Duodenal mucosa (tissue), 2 donors: ENCODE data around the gene ACSF2.
"Not testable (repeated sequence)": the region's sequence is repeated elsewhere in the genome, so short reads cannot be mapped to it uniquely, and the experiment has no call there.

Source experiments
- H3K27ac ChIP-seq: one replicate; pipeline ENCODE4 v1.7.0; 2013; ENCODE audit warnings: low read depth, low read length
- H3K27me3 ChIP-seq, 2 donors: one replicate each; pipeline ENCODE4 v1.7.0; 2013; ENCODE audit warnings: low read length in 2 of 2, control low read depth in 1 of 2; ENCODE audit not compliant: insufficient read depth in 2 of 2, control insufficient read depth in 1 of 2
- H3K36me3 ChIP-seq, 2 donors: one replicate each; pipeline ENCODE4 v1.7.0; 2013; ENCODE audit warnings: low read length in 2 of 2, control low read depth in 1 of 2; ENCODE audit not compliant: insufficient read depth in 2 of 2, control insufficient read depth in 1 of 2
- H3K4me1 ChIP-seq, 2 donors: one replicate each; pipeline ENCODE4 v1.7.0; 2013; ENCODE audit warnings: low read length in 2 of 2, control low read depth in 1 of 2; ENCODE audit not compliant: insufficient read depth in 2 of 2, control insufficient read depth in 1 of 2
- H3K4me3 ChIP-seq, 2 donors: one replicate each; pipeline ENCODE4 v1.7.0; 2013; ENCODE audit warnings: low read length in 2 of 2, low read depth in 1 of 2
- H3K9ac ChIP-seq, 2 donors: one replicate each; pipeline ENCODE4 v1.7.0; 2013; ENCODE audit warnings: low read length in 2 of 2, low read depth in 1 of 2
- H3K9me3 ChIP-seq, 2 donors: one replicate each; pipeline ENCODE4 v1.7.0; 2013; ENCODE audit warnings: low read length in 2 of 2, control low read depth in 1 of 2; ENCODE audit not compliant: control insufficient read depth in 1 of 2

Gene ACSF2

DNA sequence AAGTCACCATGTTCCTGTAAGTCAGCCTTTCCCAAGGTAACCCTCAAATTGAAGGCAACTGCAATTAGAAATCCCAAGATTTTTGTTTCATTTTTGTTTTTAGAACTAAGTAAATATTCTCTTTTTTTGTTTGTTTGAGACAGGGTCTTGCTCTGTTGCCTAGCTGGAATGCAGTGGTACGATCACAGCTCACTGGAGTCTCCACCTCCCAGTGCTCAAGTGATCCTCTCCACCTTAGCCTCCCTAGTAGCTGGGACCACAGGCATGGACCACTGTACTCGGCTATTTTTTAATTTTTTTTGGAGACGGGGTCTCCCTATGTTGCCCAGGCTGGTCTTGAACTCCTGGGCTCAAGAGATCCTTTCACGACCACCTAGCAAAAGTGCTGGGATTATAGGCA lies 18.1 kb upstream of the ACSF2 start:
- Histone ChIP-seq H3K9me3 (no peaks in the 10 kb centered on the region), H3K36me3 (no peaks in the 10 kb centered on the region), H3K4me1 (peaks cover 0 to 3% of the 10 kb centered on the region in 2 donors), H3K4me3 (no peak overlapping the region), H3K27me3 (no peaks in the 10 kb centered on the region), H3K27ac (no peak overlapping the region), H3K9ac (no peak overlapping the region)

GRCh38 chr17:50412188-50412732 lies 13.8 kb upstream of the ACSF2 start:
- H3K27me3 ChIP-seq = no peaks in the 10 kb centered on the region
- H3K27ac ChIP-seq = no peak overlapping the region
- peaks cover 0 to 3% of the 10 kb centered on the region in 2 donors for H3K4me1 ChIP-seq
- no peaks in the 10 kb centered on the region for H3K9me3 ChIP-seq
- H3K36me3 ChIP-seq = no peaks in the 10 kb centered on the region
- no peak overlapping the region for H3K9ac ChIP-seq
- H3K4me3 ChIP-seq = no peak overlapping the region

DNA sequence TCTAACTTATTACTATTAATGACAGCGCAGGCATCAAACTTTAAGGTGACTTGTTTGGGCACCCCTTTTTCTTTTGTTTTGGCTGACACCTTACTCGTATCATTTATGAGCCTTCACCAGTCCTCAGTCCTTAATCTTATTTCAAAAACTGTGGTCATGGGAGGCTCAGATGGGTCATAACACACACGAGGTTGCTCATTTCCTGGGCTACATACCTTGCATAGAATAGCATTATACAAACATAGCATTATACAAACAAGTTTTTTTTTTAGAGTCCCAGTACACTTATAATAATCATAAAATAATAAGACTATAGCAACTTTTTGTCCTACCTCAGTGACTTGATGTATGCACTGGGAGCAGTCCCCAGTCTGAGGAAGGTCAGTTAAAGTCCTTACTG lies 11.2 kb upstream of the ACSF2 start:
- H3K9me3 ChIP-seq = no peaks in the 10 kb centered on the region
- no peaks in the 10 kb centered on the region for H3K36me3 ChIP-seq
- H3K27ac ChIP-seq = no peak overlapping the region
- H3K4me1 ChIP-seq = peaks cover 0 to 3% of the 10 kb centered on the region in 2 donors
- no peaks in the 10 kb centered on the region for H3K27me3 ChIP-seq
- no peak overlapping the region for H3K9ac ChIP-seq
- no peak overlapping the region for H3K4me3 ChIP-seq

DNA sequence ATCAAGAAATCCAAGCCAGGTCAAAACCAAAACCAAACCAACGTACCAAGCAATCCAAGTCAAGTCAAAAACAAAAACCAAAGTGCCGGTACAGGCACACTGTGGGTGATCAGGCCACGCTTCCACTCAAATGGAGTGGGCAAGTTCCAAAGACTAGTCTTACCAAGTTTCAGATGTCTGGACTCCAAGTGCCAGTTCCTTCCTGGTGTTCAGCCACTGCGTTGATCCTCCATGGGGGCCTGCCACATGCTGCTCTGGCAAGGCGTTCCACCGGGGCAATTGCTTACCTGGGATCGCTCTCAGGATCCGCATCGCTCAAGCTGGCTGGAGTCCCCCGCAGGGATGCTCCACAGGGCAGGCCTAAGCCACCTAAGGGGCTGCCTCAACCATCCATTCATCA lies 6.4 kb upstream of the ACSF2 start:
- H3K4me1 ChIP-seq = peaks cover 19 to 20% of the 10 kb centered on the region in 2 donors
- not testable (repeated sequence) for H3K27ac ChIP-seq, H3K9me3 ChIP-seq, H3K27me3 ChIP-seq, H3K36me3 ChIP-seq, H3K4me3 ChIP-seq, H3K9ac ChIP-seq

DNA sequence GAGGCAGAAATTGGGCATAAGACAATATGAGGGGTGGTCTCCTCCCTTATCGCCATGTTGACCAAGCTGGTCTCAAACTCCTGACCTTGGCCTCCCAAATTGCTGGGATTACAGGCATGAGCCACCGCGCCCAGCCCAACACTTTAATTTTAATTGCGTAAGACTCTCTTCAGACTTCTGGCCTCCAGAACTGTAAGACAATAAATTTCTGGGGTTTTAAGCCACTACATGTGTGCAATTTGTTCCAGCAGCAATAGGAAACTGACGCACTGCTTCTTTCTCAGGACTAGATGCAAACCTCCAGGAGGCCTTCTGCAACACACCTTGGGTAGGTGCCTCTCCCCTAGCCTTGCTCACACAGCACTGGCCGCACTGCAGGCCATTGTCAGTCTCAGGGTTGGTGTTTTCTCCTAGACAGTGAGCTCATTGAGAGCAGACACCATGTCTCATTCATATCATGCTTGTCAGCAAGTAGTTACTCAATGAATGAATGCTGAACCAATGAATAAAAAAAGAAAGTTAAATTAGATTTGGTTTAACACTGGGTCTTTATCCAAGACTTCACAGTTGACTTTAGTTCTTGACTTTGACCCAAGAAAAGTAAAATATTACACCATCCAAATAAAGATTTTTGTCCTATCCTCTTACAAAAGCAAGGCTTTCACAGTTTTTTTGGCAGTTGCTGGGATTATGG lies 5.5 kb upstream of the ACSF2 start:
- Histone ChIP-seq H3K9me3 (no peaks in the 10 kb centered on the region), H3K4me1 (peaks cover 29 to 30% of the 10 kb centered on the region in 2 donors), H3K9ac (no peak overlapping the region), H3K36me3 (no peaks in the 10 kb centered on the region), H3K4me3 (no peak overlapping the region), H3K27me3 (no peaks in the 10 kb centered on the region), H3K27ac (no peak overlapping the region)

DNA sequence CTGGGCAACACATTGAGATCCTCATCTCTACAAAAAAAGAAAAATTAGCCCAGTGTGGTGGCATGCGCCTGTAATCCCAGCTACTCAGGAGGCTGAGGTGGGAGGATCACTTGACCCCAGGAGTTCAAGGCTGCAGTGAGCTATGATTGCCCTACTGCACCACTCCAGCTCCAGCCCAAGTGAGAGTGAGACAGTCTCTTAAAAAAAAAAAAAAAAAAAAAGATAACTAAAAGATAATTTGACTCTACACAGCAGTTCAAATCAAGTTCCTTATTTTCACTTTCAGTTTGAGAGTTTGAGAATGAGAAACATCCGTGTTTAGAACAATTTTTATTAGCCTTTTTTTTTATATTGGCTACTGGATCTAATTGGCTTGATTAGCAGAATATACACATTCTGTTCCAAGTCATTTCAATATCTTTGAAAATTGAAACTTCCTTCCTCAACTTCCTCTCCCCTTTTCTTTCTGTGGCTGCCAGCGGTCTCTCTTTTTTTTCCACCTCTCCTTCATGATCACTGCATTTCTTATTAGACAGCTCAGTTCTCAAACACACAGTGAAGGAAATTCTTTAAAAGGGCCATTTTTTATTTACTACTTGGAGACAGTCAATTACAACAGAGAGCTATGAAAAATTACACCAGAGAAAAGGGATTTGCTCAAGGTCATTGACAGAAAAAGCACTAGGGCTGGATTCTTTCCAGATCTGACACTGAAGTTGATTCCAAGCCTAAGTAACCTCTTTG lies 4.5 kb upstream of the ACSF2 start:
- Histone ChIP-seq H3K9ac (peak overlapping the region; percentile 3 to 55), H3K36me3 (no peaks in the 10 kb centered on the region), H3K4me1 (peaks cover 33% of the 10 kb centered on the region in 2 donors), H3K27ac (peak overlapping the region; percentile 77), H3K9me3 (no peaks in the 10 kb centered on the region), H3K4me3 (peak overlapping the region; percentile 32 to 62), H3K27me3 (no peaks in the 10 kb centered on the region)

GRCh38 chr17:50422738-50423137 lies 3.3 kb upstream of the ACSF2 start:
- Histone ChIP-seq H3K9ac (no peak overlapping the region), H3K4me3 (no peak overlapping the region), H3K9me3 (no peaks in the 10 kb centered on the region), H3K4me1 (peaks cover 45 to 46% of the 10 kb centered on the region in 2 donors), H3K27ac (no peak overlapping the region), H3K27me3 (no peaks in the 10 kb centered on the region), H3K36me3 (no peaks in the 10 kb centered on the region)

- Histone ChIP-seq H3K27ac (no peak overlapping the region), H3K4me1 (peaks cover 49 to 54% of the 10 kb centered on the region in 2 donors), H3K9me3 (no peaks in the 10 kb centered on the region), H3K36me3 (no peaks in the 10 kb centered on the region), H3K4me3 (no peak overlapping the region), H3K27me3 (no peaks in the 10 kb centered on the region), H3K9ac (no peak overlapping the region)
Measured at GRCh38 chr17:50423553-50424159, 2.4 kb upstream of the ACSF2 start.

DNA sequence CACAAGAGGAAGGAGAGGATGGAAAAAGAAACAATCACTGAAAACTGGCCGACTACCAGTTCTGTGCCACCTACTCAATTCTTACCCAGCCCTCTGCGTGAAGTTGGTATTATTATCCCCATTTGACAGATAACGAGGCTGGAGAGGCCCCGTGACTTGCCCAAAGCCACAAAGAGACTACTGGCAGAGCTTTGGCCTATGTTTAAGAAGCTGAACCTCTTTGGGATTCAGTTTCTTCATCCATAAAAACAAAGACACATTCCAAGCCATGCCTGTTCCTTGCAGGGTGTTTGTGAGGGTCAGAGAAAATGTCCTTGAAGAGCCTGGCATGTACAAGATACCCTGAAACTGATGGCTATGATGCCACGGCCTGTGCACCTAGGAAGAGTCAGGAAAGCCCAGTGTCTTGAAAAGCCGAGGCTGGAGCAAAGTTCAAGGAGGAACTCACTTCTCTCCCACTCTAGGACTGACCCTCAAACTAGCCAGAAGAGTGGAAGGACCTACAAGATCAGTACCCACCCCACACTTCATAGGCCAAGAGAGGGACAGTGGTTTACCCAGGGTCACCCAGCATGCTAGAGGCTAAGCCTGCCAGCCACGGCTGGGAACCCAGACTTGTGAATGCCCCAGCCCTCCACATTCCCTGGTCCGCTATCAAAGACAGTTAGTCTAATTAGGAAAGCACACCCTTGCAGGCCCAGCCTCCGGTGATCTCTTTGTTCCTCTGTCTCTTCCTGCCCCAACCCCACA lies 1.6 kb upstream of the ACSF2 start:
- Histone ChIP-seq H3K27ac (no peak overlapping the region), H3K9ac (no peak overlapping the region), H3K27me3 (no peaks in the 10 kb centered on the region), H3K9me3 (no peaks in the 10 kb centered on the region), H3K36me3 (no peaks in the 10 kb centered on the region), H3K4me3 (no peak overlapping the region), H3K4me1 (peaks cover 56 to 60% of the 10 kb centered on the region in 2 donors)
